ENCODE data around the gene OR9Q1. TPM values are rescaled to one million over a fixed set of nuclear protein-coding genes. Genes with fewer than 3 reads are reported as not detected.
"Not testable (repeated sequence)": the region's sequence is repeated elsewhere in the genome, so short reads cannot be mapped to it uniquely, and the experiment has no call there.

OR9Q1 gene
- polyA plus RNA-seq: not detected

- Mint-ChIP-seq H3K27ac (no peak within 1 kb of the TSS), H3K4me1 (no peaks in the 10 kb centered on the region), H3K27me3 (ENCODE audit: low read depth in 3 of 3) (peaks cover 0 to 1% (median 0%) of the 10 kb centered on the region in 3 donors), H3K4me3 (no peak within 1 kb of the TSS), H3K36me3 (no peaks in the 10 kb centered on the region), H3K9me3 (peaks cover 0 to under 1% (median 0%) of the 10 kb centered on the region in 6 donors)
- no peak for DNase-seq
These were observed at the start of gene OR9Q1 for GRCh38 chr11:58023435-58023931. Gene OR9Q1, plus strand, starts transcription at chr11:58023881. Its CDS starts 155,564 bp downstream, at chr11:58179445.

- peaks cover 0 to 2% (median 0%) of the 10 kb centered on the region in 6 donors for H3K9me3 Mint-ChIP-seq
- no peak for DNase-seq
- no peaks in the 10 kb centered on the region for H3K4me1 Mint-ChIP-seq
- H3K27me3 Mint-ChIP-seq (ENCODE audit: low read depth in 3 of 3): peaks cover 0 to 15% (median 11%) of the 10 kb centered on the region in 3 donors
- H3K27ac Mint-ChIP-seq: no peak overlapping the region
- H3K36me3 Mint-ChIP-seq: no peaks in the 10 kb centered on the region
- H3K4me3 Mint-ChIP-seq: no peak overlapping the region
These were observed 49.5 kb upstream of the OR9Q1 start for GRCh38 chr11:57974132-57974531.

DNA sequence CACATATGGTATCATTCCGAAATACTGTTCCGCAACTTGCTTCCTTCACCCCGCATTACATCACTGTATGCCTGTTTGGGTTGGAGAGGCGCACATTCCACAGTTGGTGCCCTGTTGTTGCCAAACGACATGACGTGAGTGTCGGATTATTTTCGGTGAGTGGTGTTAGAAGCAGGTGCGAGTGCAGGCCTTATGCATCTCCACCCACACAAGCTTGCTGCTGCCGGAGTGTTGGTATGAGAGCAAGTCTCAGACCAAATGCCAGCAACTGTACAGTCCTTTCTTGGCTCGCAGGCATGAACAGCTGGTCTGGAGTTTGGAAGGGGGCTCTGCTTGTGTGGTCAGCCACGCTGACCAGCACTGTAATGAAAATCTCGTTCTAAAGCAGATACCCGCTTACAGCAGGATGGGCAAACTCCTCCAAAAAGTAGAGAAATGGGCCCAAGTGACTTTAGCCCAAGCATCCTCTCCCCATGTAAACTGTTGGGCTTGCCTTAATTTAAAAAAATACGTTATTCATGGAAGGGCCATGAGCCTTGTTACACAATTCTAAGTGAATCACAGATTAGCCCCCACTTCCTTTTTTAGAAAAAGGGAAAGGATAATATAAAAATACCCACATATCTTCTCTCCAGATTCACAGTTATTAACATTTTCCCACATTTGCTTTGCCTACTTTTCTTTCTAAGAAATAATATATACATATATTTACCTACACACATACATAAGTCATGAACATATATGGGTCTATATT, 48.7 kb upstream of the OR9Q1 start:
- H3K4me3 Mint-ChIP-seq: no peak overlapping the region
- no peaks in the 10 kb centered on the region for H3K4me1 Mint-ChIP-seq
- no peaks in the 10 kb centered on the region for H3K36me3 Mint-ChIP-seq
- H3K27ac Mint-ChIP-seq: no peak overlapping the region
- H3K9me3 Mint-ChIP-seq: peaks cover 0 to 2% (median 0%) of the 10 kb centered on the region in 6 donors
- H3K27me3 Mint-ChIP-seq (ENCODE audit: low read depth in 3 of 3): peaks cover 0 to 14% (median 11%) of the 10 kb centered on the region in 3 donors
- DNase-seq: no peak

DNA sequence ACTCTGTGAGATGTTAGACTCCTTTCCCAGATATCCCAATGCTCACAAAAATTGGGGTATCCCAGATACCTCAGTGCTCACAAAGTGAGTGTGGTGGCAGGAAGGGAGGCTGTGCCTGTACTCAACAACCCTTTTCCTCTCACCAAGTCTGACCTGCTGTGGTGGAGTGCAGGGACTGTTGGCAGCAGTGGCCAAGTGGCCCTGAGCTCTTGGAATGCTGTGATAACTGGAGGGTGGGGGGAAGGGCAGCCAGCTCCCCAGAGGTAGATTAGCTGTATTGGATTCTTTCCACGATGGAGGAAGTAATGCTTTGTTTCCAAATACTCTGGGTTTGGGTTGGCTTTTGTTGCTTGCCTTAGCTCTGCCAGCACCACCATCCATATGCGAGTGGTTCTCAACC, 46.0 kb upstream of the OR9Q1 start:
- peaks cover 0 to 12% (median 7%) of the 10 kb centered on the region in 3 donors for H3K27me3 Mint-ChIP-seq (ENCODE audit: low read depth in 3 of 3)
- H3K36me3 Mint-ChIP-seq: no peaks in the 10 kb centered on the region
- no peak overlapping the region for H3K4me3 Mint-ChIP-seq
- H3K9me3 Mint-ChIP-seq: peaks cover 0 to 2% (median 0%) of the 10 kb centered on the region in 6 donors
- no peak for DNase-seq
- H3K27ac Mint-ChIP-seq: no peak overlapping the region
- no peaks in the 10 kb centered on the region for H3K4me1 Mint-ChIP-seq

DNA sequence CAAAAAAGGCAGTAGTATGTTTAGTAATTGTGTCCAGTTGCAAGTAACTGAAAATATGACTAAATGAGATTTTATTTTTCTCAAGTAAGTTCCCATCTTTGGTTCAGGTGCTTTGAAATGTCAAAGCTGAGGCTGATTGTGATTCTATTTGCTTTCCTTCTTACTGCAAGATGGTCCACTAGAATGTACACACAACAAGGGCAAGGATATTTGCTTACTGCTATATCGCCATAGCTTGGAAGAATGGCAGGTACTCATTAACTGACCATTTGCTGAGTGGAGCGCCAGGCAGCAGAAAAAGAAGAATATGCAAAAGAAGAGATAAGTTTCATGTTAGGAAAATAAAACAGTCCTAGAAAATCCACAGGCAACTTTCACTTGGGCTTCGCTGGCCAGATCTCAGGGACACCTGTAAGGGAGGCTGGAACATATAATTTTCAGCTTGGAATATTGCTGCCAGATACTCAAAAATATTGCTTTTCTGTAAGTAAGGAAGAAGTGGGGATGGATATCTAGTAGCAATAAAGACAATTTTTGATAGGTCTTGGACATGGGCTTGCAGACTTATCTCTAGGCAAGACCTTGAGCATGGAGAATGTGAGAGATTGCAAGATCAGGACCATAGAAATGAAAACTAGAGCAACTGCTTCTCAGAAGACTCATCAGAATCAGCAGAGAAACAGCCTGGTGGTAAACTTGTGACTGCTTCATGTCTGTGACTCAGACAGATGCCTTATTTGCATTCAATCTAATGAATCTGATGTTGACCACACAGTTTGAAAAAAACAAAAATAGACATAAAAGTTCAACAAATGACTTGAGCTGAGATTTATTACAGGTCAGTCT, 44.8 kb upstream of the OR9Q1 start:
- Mint-ChIP-seq H3K4me3 (no peak overlapping the region), H3K36me3 (no peaks in the 10 kb centered on the region), H3K27ac (no peak overlapping the region), H3K9me3 (peaks cover 0 to 2% (median 0%) of the 10 kb centered on the region in 6 donors), H3K27me3 (ENCODE audit: low read depth in 3 of 3) (peaks cover 0 to 5% (median 5%) of the 10 kb centered on the region in 3 donors), H3K4me1 (no peaks in the 10 kb centered on the region)
- no peak for DNase-seq

DNA sequence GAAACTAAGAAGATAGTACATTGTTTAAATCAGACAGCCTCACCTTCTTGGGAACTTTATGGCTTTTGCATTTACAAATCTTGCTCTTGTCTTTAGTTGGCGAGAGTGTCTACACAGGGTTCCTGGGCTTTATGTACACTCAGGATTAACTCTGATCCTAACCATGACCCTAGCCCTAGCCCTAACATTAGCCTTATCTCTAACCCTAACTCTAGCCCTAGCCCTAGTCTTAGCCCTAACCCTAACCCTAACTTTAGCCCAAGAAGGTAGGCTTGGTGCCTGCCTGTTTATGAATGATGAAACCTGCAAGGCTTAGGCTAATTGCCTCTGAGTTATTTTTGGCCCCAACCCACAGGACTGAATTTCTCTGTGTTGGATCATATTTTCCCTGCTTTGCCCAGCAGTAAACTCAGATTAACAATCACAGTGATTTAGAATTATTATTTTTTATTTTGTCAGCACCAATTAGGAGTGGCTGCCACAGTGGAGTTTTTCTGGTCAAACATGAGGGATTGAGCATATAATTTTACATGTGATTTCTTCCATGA, 44.1 kb upstream of the OR9Q1 start:
- Mint-ChIP-seq H3K27ac (no peak overlapping the region), H3K4me3 (no peak overlapping the region), H3K9me3 (peaks cover 0 to 2% (median 0%) of the 10 kb centered on the region in 6 donors), H3K4me1 (no peaks in the 10 kb centered on the region), H3K27me3 (ENCODE audit: low read depth in 3 of 3) (peaks cover 0 to 5% (median 5%) of the 10 kb centered on the region in 3 donors), H3K36me3 (no peaks in the 10 kb centered on the region)
- no peak for DNase-seq

- Mint-ChIP-seq H3K4me3 (no peak overlapping the region), H3K4me1 (no peaks in the 10 kb centered on the region)
These were observed 43.5 kb upstream of the OR9Q1 start for GRCh38 chr11:57980201-57980600.

DNA sequence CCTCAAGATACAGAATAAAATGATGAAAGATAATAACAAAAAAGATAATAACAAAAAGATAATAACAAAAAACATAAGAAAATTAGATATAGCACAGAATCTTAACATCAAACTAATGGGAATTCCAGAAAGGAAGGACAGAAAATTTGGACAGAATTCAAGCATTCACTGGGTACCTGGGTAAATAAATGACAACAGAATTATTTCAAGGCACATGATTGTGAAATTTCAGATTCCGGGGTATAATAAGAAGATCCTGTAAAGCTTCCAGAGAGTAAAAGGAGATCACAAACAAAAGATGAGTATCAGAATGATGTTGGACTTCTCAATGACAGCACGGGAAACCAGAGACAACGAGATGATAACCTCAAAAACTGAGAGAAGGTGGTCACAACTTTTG, 42.1 kb upstream of the OR9Q1 start:
- H3K4me3 Mint-ChIP-seq: no peak overlapping the region
- H3K4me1 Mint-ChIP-seq: no peaks in the 10 kb centered on the region
- no peak overlapping the region for H3K27ac Mint-ChIP-seq
- DNase-seq: no peak
- peaks cover 0 to 3% (median 3%) of the 10 kb centered on the region in 3 donors for H3K27me3 Mint-ChIP-seq (ENCODE audit: low read depth in 3 of 3)
- H3K9me3 Mint-ChIP-seq: peaks cover 0 to 2% (median 0%) of the 10 kb centered on the region in 6 donors
- no peaks in the 10 kb centered on the region for H3K36me3 Mint-ChIP-seq

More at GRCh38 chr11:57980201-57980600, 43.5 kb upstream of the OR9Q1 start:
- no peak overlapping the region for H3K27ac Mint-ChIP-seq
- peaks cover 0 to 5% (median 3%) of the 10 kb centered on the region in 3 donors for H3K27me3 Mint-ChIP-seq (ENCODE audit: low read depth in 3 of 3)
- DNase-seq: no peak
- no peaks in the 10 kb centered on the region for H3K36me3 Mint-ChIP-seq
- peaks cover 0 to 2% (median 0%) of the 10 kb centered on the region in 6 donors for H3K9me3 Mint-ChIP-seq

- H3K36me3 Mint-ChIP-seq: no peaks in the 10 kb centered on the region
- no peak for DNase-seq
- no peak overlapping the region for H3K4me3 Mint-ChIP-seq
- peaks cover 0 to 5% (median 2%) of the 10 kb centered on the region in 3 donors for H3K27me3 Mint-ChIP-seq (ENCODE audit: low read depth in 3 of 3)
- peaks cover 0 to 2% (median 0%) of the 10 kb centered on the region in 6 donors for H3K9me3 Mint-ChIP-seq
- no peaks in the 10 kb centered on the region for H3K4me1 Mint-ChIP-seq
- no peak overlapping the region for H3K27ac Mint-ChIP-seq
These were observed 40.9 kb upstream of the OR9Q1 start for GRCh38 chr11:57982776-57983175.

DNA sequence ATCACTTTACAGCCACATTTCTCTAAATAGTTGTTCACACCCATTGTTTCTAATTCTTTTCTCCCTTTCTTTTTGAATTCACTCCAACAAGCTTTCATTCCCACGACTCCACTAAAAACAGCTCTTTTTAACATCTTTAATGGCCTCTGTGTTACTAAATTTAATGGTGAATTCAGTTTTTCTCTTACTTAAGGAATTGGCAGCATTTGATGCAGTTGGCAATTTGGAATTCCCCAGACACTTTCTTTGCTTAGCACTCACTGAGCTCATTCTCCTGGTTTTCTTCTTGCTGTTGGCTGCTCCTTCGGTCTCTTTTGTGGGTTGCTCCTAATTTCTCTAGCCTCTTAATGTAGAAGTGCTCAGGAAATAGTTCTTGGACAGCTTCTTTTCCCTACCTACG, 40.5 kb upstream of the OR9Q1 start:
- H3K4me1 Mint-ChIP-seq: no peaks in the 10 kb centered on the region

GRCh38 chr11:57999523-57999922, 24.2 kb upstream of the OR9Q1 start:
- not testable (repeated sequence) for H3K27ac Mint-ChIP-seq; H3K27me3 Mint-ChIP-seq (ENCODE audit: low read depth in 3 of 3); H3K4me3 Mint-ChIP-seq; DNase-seq; H3K9me3 Mint-ChIP-seq; H3K36me3 Mint-ChIP-seq; H3K4me1 Mint-ChIP-seq

More for the DNA sequence above, 40.5 kb upstream of the OR9Q1 start:
- no peak for DNase-seq
- peaks cover 0 to 5% (median 0%) of the 10 kb centered on the region in 3 donors for H3K27me3 Mint-ChIP-seq (ENCODE audit: low read depth in 3 of 3)
- no peak overlapping the region for H3K4me3 Mint-ChIP-seq
- H3K9me3 Mint-ChIP-seq: no peaks in the 10 kb centered on the region
- H3K36me3 Mint-ChIP-seq: no peaks in the 10 kb centered on the region
- H3K27ac Mint-ChIP-seq: no peak overlapping the region

GRCh38 chr11:58000021-58000420, 23.7 kb upstream of the OR9Q1 start:
- not testable (repeated sequence) for H3K4me3 Mint-ChIP-seq; H3K27me3 Mint-ChIP-seq (ENCODE audit: low read depth in 3 of 3); H3K4me1 Mint-ChIP-seq; DNase-seq; H3K27ac Mint-ChIP-seq; H3K36me3 Mint-ChIP-seq; H3K9me3 Mint-ChIP-seq

GRCh38 chr11:58000699-58001098, 23.0 kb upstream of the OR9Q1 start:
- H3K9me3 Mint-ChIP-seq: peaks cover 0 to 3% (median 0%) of the 10 kb centered on the region in 6 donors
- no peaks in the 10 kb centered on the region for H3K36me3 Mint-ChIP-seq
- H3K27me3 Mint-ChIP-seq (ENCODE audit: low read depth in 3 of 3): peaks cover 0 to 4% (median 2%) of the 10 kb centered on the region in 3 donors
- no peak for DNase-seq
- no peak overlapping the region for H3K4me3 Mint-ChIP-seq
- no peak overlapping the region for H3K27ac Mint-ChIP-seq
- H3K4me1 Mint-ChIP-seq: no peaks in the 10 kb centered on the region

- Mint-ChIP-seq H3K9me3 (peaks cover 0 to 3% (median 0%) of the 10 kb centered on the region in 6 donors), H3K4me1 (no peaks in the 10 kb centered on the region), H3K4me3 (no peak overlapping the region), H3K36me3 (no peaks in the 10 kb centered on the region), H3K27me3 (ENCODE audit: low read depth in 3 of 3) (peaks cover 2 to 4% (median 4%) of the 10 kb centered on the region in 3 donors), H3K27ac (no peak overlapping the region)
- DNase-seq: no peak
These were observed 20.6 kb upstream of the OR9Q1 start for GRCh38 chr11:58003036-58003435.

All from immature natural killer cell (primary cell).